Testis (tissue), 2 donors: ENCODE data around the gene ADARB1.

ENCODE experiments used
- CTCF ChIP-seq, 3 experiments: fragments of 450-650 bp in 2 of 3; fragments of 200-600 bp in 1 of 3; sonication (generic) in 1 of 3; IDR thresholded peaks; one replicate each; pipeline ENCODE4 v1.5.1; 2016 to 2019; ENCODE audit warnings: antibody characterized with exemption in 3 of 3, mild to moderate bottlenecking in 2 of 3, moderate library complexity in 1 of 3
- POLR2A ChIP-seq: fragments of 450-650 bp; IDR thresholded peaks from one replicate; pipeline ENCODE4 v1.6.1; 2017; ENCODE audit warnings: antibody characterized with exemption, mild to moderate bottlenecking, moderate library complexity

GRCh38 chr21:45255381-45256020 lies 181.1 kb downstream of the ADARB1 start:
- TF ChIP-seq CTCF (IDR thresholded peaks at IDR 0.05) (no peak), POLR2A (no peak)
